Measurements from ENCODE around the gene LACTBL1. TPM values are rescaled to one million over a fixed set of nuclear protein-coding genes. Genes with fewer than 3 reads are reported as not detected.

LACTBL1 gene
- total and polyA plus RNA-seq, 2 of the 8 experiments (the other 6 are each of a cell fraction or from before 2014, with no cell fraction given): not detected

GRCh38 chr1:22944346-22945055 is 28.2 kb downstream of the LACTBL1 start:
- no peak overlapping the region for H4K8ac ChIP-seq (ENCODE audit: extremely low read depth, insufficient read depth, low read length)
- no peaks in the 10 kb centered on the region for H4K20me1 ChIP-seq (replicated peaks in 1 of 2; ENCODE audit: control insufficient read depth in 1 of 2, insufficient read depth in 2 of 2, low read length in 2 of 2)
- H4K5ac ChIP-seq (ENCODE audit: insufficient read length, low read depth, low read length): no peak overlapping the region
- H2BK20ac ChIP-seq (ENCODE audit: low read length): no peak overlapping the region
- H2BK12ac ChIP-seq (ENCODE audit: low read depth, low read length): no peak overlapping the region
- no peak overlapping the region for H3K4me2 ChIP-seq (ENCODE audit: insufficient read depth in 1 of 2, low read depth in 2 of 2, low read length in 2 of 2)
- no peak overlapping the region for H2AFZ ChIP-seq (ENCODE audit: low read length)
- CTCF ChIA-PET (ENCODE audit: partially characterized antibody): interaction anchor here (1.0 to 1.9 kb wide), 3 partner anchors 10 to 259 kb away, joined by 3 to 6 read pairs (median 5); no protein-coding TSS in a partner anchor
- no peak overlapping the region for H2BK120ac ChIP-seq (replicated peaks; ENCODE audit: low read depth, low read length)
- H3K14ac ChIP-seq (ENCODE audit: insufficient read length): no peak overlapping the region
- no peaks in the 10 kb centered on the region for H3K79me2 ChIP-seq (ENCODE audit: control insufficient read depth in 1 of 2, insufficient read depth in 2 of 2, low read length in 2 of 2)
- no peaks in the 10 kb centered on the region for H3K23me2 ChIP-seq (ENCODE audit: low read depth, low read length)
- FAIRE-seq (no peak), DNase-seq (ENCODE audit: low read depth in 1 of 2, low spot score in 2 of 2) (no peak)
- POLR2A ChIA-PET (ENCODE audit: partially characterized antibody): no interaction called here
- no peak overlapping the region for H3K4me3 ChIP-seq (ENCODE audit: extremely low read depth in 1 of 4, insufficient read depth in 2 of 4, low read depth in 3 of 4, low read length in 4 of 4)
- no peak overlapping the region for H2AK5ac ChIP-seq (ENCODE audit: low read depth, low read length)
- no peak overlapping the region for H3K9ac ChIP-seq (replicated peaks in 1 of 4; ENCODE audit: extremely low read depth in 1 of 4, low read depth in 3 of 4, low read length in 3 of 4)
- no peak overlapping the region for H3K27ac ChIP-seq (ENCODE audit: low read depth, low read length)
- no peak overlapping the region for H4K91ac ChIP-seq (replicated peaks; ENCODE audit: insufficient read length, low read length)
- no peak overlapping the region for H3K56ac ChIP-seq (replicated peaks; ENCODE audit: insufficient read length, low read depth, low read length)
- H3K9me3 ChIP-seq (ENCODE audit: insufficient read depth in 2 of 2, low read depth in 1 of 2, low read length in 1 of 2): peaks cover 0 to 5% of the 10 kb centered on the region in 2 experiments; a peak in 1 of 4 replicates
- no peak overlapping the region for H2BK5ac ChIP-seq (ENCODE audit: low read depth, low read length)
- no peaks in the 10 kb centered on the region for H3K27me3 ChIP-seq (replicated peaks in 1 of 4; ENCODE audit: control insufficient read depth in 3 of 4, extremely low read depth in 1 of 4, insufficient read depth in 3 of 4, low read length in 3 of 4)
- no peaks in the 10 kb centered on the region for H3K36me3 ChIP-seq (ENCODE audit: control insufficient read depth in 2 of 4, insufficient read depth in 4 of 4, low read length in 3 of 4)
- no peak overlapping the region for H2BK15ac ChIP-seq (ENCODE audit: low read length)
- no peak overlapping the region for H3K4ac ChIP-seq (replicated peaks; ENCODE audit: insufficient read length, low read depth, low read length)
- no peaks in the 10 kb centered on the region for H3K79me1 ChIP-seq (ENCODE audit: low read depth, low read length)
- WGBS, 2 experiments (ENCODE audit: extremely low coverage in 1 of 2, insufficient coverage in 1 of 2, insufficient read length in 1 of 2, insufficient replicate concordance in 2 of 2, low coverage in 1 of 2, low lambda C conversion rate in 2 of 2, missing lambda C conversion rate in 1 of 2): 94% methylated on average over 4 of the region's 4 CpGs; no CpG with 5 or more reads in 1 of the 2 experiments
- H3K4me1 ChIP-seq (replicated peaks in 1 of 4; ENCODE audit: control insufficient read depth in 3 of 4, insufficient read depth in 4 of 4, low read length in 3 of 4): no peaks in the 10 kb centered on the region
- H3K18ac ChIP-seq (ENCODE audit: extremely low read depth, low read length): no peak overlapping the region
- no peak overlapping the region for H3K23ac ChIP-seq (ENCODE audit: insufficient read length)
- TF ChIP-seq SP1 (IDR thresholded peaks at IDR 0.05; ENCODE audit: low read depth, low read length): no peak
- TF ChIP-seq SP2 (IDR thresholded peaks at IDR 0.05; ENCODE audit: low read length): no peak
- TF ChIP-seq YY1 (IDR thresholded peaks at IDR 0.05; ENCODE audit: low read depth, low read length): no peak
- no peak for TF ChIP-seq NRF1 (IDR thresholded peaks at IDR 0.05; ENCODE audit: low read depth, low read length)
- TF ChIP-seq ATF3 (IDR thresholded peaks at IDR 0.05; ENCODE audit: insufficient read depth, low read depth, low read length): no peak
- no peak for TF ChIP-seq CBX5 (IDR thresholded peaks at IDR 0.05; ENCODE audit: low read depth, low read length)
- no peak for TF ChIP-seq RNF2 (IDR thresholded peaks at IDR 0.05; ENCODE audit: borderline replicate concordance, low read depth, low read length, missing control alignments, poor library complexity, severe bottlenecking)
- no peak for TF ChIP-seq FOSL1 (IDR thresholded peaks at IDR 0.05; ENCODE audit: insufficient read depth, low read depth, low read length)
- no peak for TF ChIP-seq TCF12 (IDR thresholded peaks at IDR 0.05; ENCODE audit: low read depth, low read length)
- TF ChIP-seq MAX (IDR thresholded peaks at IDR 0.05): no peak
- no peak for TF ChIP-seq ASH2L (IDR thresholded peaks at IDR 0.05; ENCODE audit: low read length)
- no peak for TF ChIP-seq TEAD4 (IDR thresholded peaks at IDR 0.05; ENCODE audit: low read depth, low read length)
- no peak for TF ChIP-seq BACH1 (IDR thresholded peaks at IDR 0.05; ENCODE audit: low read length)

All from H1 (cell line).